Liver (tissue), 9 donors: ENCODE results near the gene THSD4. TPM values are rescaled to one million over a fixed set of nuclear protein-coding genes. Genes with fewer than 3 reads are reported as not detected.

ENCODE experiments used
- DNase-seq: peaks from one replicate; pipeline ENCODE4 v3.0.0-alpha.2; 2017; ENCODE audit warnings: low spot score
- H3K27ac ChIP-seq, 2 donors: one replicate each; pipeline ENCODE4 v1.7.0; 2013; ENCODE audit warnings: inconsistent platforms in 2 of 2, low read length in 2 of 2, control low read depth in 1 of 2, low read depth in 1 of 2, mild to moderate bottlenecking in 1 of 2
- H3K27me3 ChIP-seq, 4 donors: one replicate each; pipeline versions ENCODE4 v1.6.1 to v1.7.0; 2013; ENCODE audit warnings: low read length in 3 of 4, inconsistent platforms in 1 of 4, mild to moderate bottlenecking in 1 of 4, moderate library complexity in 1 of 4; ENCODE audit not compliant: control insufficient read depth in 4 of 4, insufficient read depth in 4 of 4
- H3K36me3 ChIP-seq, 4 donors: one replicate each; pipeline versions ENCODE4 v1.6.1 to v1.7.0; 2013; ENCODE audit warnings: low read length in 3 of 4, mild to moderate bottlenecking in 3 of 4, low read depth in 1 of 4, moderate library complexity in 1 of 4; ENCODE audit not compliant: control insufficient read depth in 4 of 4, insufficient read depth in 3 of 4
- H3K4me1 ChIP-seq, 4 donors: one replicate each; pipeline versions ENCODE4 v1.6.1 to v1.7.0; 2013; ENCODE audit warnings: low read length in 3 of 4, mild to moderate bottlenecking in 3 of 4, moderate library complexity in 1 of 4; ENCODE audit not compliant: control insufficient read depth in 4 of 4, insufficient read depth in 4 of 4
- H3K4me3 ChIP-seq, 3 donors: one replicate each; pipeline versions ENCODE4 v1.6.1 to v1.7.0; 2013; ENCODE audit warnings: low read length in 3 of 3, control low read depth in 1 of 3, low read depth in 1 of 3, mild to moderate bottlenecking in 1 of 3
- H3K9ac ChIP-seq, 2 donors: one replicate each; pipeline ENCODE4 v1.7.0; 2013; ENCODE audit warnings: low read length in 2 of 2, mild to moderate bottlenecking in 2 of 2, moderate library complexity in 2 of 2, control low read depth in 1 of 2, low read depth in 1 of 2
- H3K9me3 ChIP-seq, 4 donors: one replicate each; pipeline versions ENCODE4 v1.6.1 to v1.7.0; 2013; ENCODE audit warnings: low read length in 3 of 4; ENCODE audit not compliant: control insufficient read depth in 4 of 4
- EGR1 ChIP-seq, 2 donors: IDR thresholded peaks; 2 replicates each; pipeline ENCODE4 v1.6.1; 2016 to 2018; ENCODE audit warnings: antibody characterized with exemption in 2 of 2, low read depth in 2 of 2
- FOXA1 ChIP-seq: IDR thresholded peaks from 2 replicates; pipeline ENCODE4 v1.6.1; 2016; ENCODE audit warnings: antibody characterized with exemption
- FOXA2 ChIP-seq: IDR thresholded peaks from 2 replicates; pipeline ENCODE4 v1.6.1; 2016; ENCODE audit warnings: antibody characterized with exemption
- GABPA ChIP-seq, 2 donors: IDR thresholded peaks in 1 of 2; conservative IDR thresholded peaks in 1 of 2; 2 replicates each; pipeline ENCODE4 v1.6.1; 2016; ENCODE audit warnings: antibody characterized with exemption in 2 of 2, mild to moderate bottlenecking in 1 of 2, moderate library complexity in 1 of 2
- HNF4A ChIP-seq, 2 donors: conservative IDR thresholded peaks; 2 replicates each; pipeline ENCODE4 v1.6.1; 2016; ENCODE audit warnings: antibody characterized with exemption in 2 of 2, mild to moderate bottlenecking in 2 of 2
- JUND ChIP-seq, 2 donors: IDR thresholded peaks; 2 replicates each; pipeline ENCODE4 v1.6.1; 2016; ENCODE audit warnings: antibody characterized with exemption in 2 of 2
- NR2F2 ChIP-seq: IDR thresholded peaks from 2 replicates; pipeline ENCODE4 v1.6.1; 2016; ENCODE audit warnings: antibody characterized with exemption
- RAD21 ChIP-seq, 2 donors: IDR thresholded peaks; 2 replicates each; pipeline ENCODE4 v1.6.1; 2016; ENCODE audit warnings: antibody characterized with exemption in 2 of 2, mild to moderate bottlenecking in 2 of 2
- RXRA ChIP-seq, 2 donors: IDR thresholded peaks; 2 replicates each; pipeline ENCODE4 v1.6.1; 2017 to 2018; ENCODE audit warnings: antibody characterized with exemption in 2 of 2, mild to moderate bottlenecking in 1 of 2
- SP1 ChIP-seq: IDR thresholded peaks from 2 replicates; pipeline ENCODE4 v1.6.1; 2018; ENCODE audit warnings: antibody characterized with exemption, mild to moderate bottlenecking
- TAF1 ChIP-seq: conservative IDR thresholded peaks from 2 replicates; pipeline ENCODE4 v1.6.1; 2016; ENCODE audit warnings: antibody characterized with exemption, mild to moderate bottlenecking
- YY1 ChIP-seq: IDR thresholded peaks from 2 replicates; pipeline ENCODE4 v1.6.1; 2016; ENCODE audit warnings: antibody characterized with exemption, mild to moderate bottlenecking
- WGBS: extraction: QIAGEN DNeasy Blood & Tissue Kit; methylation state at CpG from one replicate; pipeline ENCODE4 v1.1.7; 2013; 5-methylcytosine and 5-hydroxymethylcytosine counted together
- polyA plus RNA-seq, 2 donors: library from polyadenylated mRNA; stranded (reverse) in 1 of 2; unstranded in 1 of 2; fragments of 200-250 nt in 1 of 2; fragments of >200 nt in 1 of 2; fragmentation: Nextera tagmentation in 1 of 2; extraction: Ambion mirVana in 1 of 2; gene quantifications; one replicate each; pipeline versions ENCODE4 v1.2.1 to v1.2.3, GENCODE V29; 2013 to 2015
- total RNA-seq, 2 donors: library from RNA; depleted of rRNA; stranded (reverse); fragments of >200 nt; gene quantifications; one replicate each; pipeline ENCODE4 v1.2.3, GENCODE V29; 2014
- TF ChIP-seq, protein P1 (sequence below): IDR thresholded peaks from 2 replicates; pipeline ENCODE4 v1.6.1; 2016; ENCODE audit warnings: antibody characterized with exemption
- TF ChIP-seq, protein P2 (sequence below): IDR thresholded peaks from 2 replicates; pipeline ENCODE4 v1.6.1; 2016; ENCODE audit warnings: antibody characterized with exemption
- TF ChIP-seq, protein P3 (sequence below): IDR thresholded peaks from 2 replicates; pipeline ENCODE4 v1.6.1; 2016; ENCODE audit warnings: antibody characterized with exemption, mild to moderate bottlenecking
- TF ChIP-seq, protein P4 (sequence below): IDR thresholded peaks from 2 replicates; pipeline ENCODE4 v1.6.1; 2016; ENCODE audit warnings: antibody characterized with exemption
- TF ChIP-seq, protein P5 (sequence below): fragments of 150-350 bp; IDR thresholded peaks from 2 replicates; pipeline ENCODE4 v1.5.1; 2017; ENCODE audit warnings: improper control_type of control experiment, low read depth, low read length; ENCODE audit not compliant: missing input control
- donor health status: healthy.
- donor health status: healthy.
- donor health status: healthy.
- donor health status: healthy.
- donor health status: healthy.

Gene THSD4
- total and polyA plus RNA-seq, 4 donors = 0.23 to 11.5 (median 1.9) TPM

DNA sequence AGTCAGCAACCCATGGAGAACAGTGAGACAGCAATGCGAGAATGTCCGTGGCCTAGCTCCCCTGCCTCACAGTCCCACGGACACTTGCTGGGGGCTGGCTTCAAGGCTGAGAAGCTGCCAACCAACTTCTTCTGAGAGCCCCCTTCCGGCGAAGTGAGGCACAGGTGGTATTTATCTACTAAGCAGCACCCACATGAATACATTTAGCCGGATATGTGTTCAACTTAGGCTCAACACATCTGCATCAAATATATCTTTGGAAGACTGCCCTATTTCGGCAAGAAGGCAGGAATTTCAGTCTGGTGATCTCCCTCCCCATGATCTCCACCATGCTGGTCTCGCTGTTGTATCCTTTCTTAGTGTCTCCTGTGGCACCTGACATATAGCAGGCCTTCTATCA lies 354.1 kb downstream of the THSD4 start (continued):
- TF ChIP-seq EGR1 (IDR thresholded peaks at IDR 0.05; ENCODE audit: low read depth in 2 of 2) (no peak), YY1 (no peak), RXRA (IDR thresholded peaks at IDR 0.05) (no peak), TAF1 (no peak), SP1 (no peak), NR2F2 (no peak)
- TF ChIP-seq, protein P1, sequence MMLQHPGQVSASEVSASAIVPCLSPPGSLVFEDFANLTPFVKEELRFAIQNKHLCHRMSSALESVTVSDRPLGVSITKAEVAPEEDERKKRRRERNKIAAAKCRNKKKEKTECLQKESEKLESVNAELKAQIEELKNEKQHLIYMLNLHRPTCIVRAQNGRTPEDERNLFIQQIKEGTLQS = no peak

DNA sequence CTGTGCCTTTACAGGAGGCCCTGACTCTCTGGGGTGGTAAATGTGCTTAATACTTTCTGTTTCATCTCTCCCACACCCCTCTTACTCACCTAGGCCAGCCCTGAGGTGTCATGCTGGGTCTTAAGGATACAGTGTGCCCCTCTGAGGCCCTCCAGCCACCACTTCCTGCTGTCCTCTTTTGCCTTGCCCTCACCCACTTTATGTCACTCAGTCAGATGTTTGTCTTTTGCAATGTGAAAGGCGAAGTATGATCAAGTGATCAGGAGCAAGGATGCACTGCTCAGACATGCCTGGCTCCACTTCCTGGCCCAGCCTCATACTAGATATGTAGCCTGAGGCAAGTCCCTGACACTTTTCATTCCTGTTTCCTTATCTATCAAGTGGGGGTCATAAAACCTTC lies 356.1 kb downstream of the THSD4 start:
- Histone ChIP-seq H3K27ac (no peak overlapping the region), H3K9me3 (no peaks in the 10 kb centered on the region), H3K4me1 (no peaks in the 10 kb centered on the region), H3K4me3 (no peak overlapping the region), H3K36me3 (no peaks in the 10 kb centered on the region), H3K27me3 (no peaks in the 10 kb centered on the region), H3K9ac (no peak overlapping the region)
- DNase-seq = no peak
- WGBS = 92% methylated on average over 1 of the region's 1 CpG
- no peak for TF ChIP-seq JUND (IDR thresholded peaks at IDR 0.05)
- no peak for TF ChIP-seq HNF4A (conservative IDR thresholded peaks at IDR 0.05)
- TF ChIP-seq GABPA (IDR thresholded peaks at IDR 0.05 in 1 of 2, conservative IDR thresholded peaks at IDR 0.05 in 1 of 2) = no peak
- no peak for TF ChIP-seq SP1
- no peak for TF ChIP-seq FOXA2
- no peak for TF ChIP-seq TAF1
- no peak for TF ChIP-seq RAD21 (IDR thresholded peaks at IDR 0.05)
- TF ChIP-seq, protein P2, sequence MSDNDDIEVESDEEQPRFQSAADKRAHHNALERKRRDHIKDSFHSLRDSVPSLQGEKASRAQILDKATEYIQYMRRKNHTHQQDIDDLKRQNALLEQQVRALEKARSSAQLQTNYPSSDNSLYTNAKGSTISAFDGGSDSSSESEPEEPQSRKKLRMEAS = no peak
- TF ChIP-seq, protein P1 = no peak
- TF ChIP-seq EGR1 (IDR thresholded peaks at IDR 0.05; ENCODE audit: low read depth in 2 of 2) = no peak
- TF ChIP-seq YY1 = no peak
- TF ChIP-seq FOXA1 = no peak
- TF ChIP-seq, protein P3, sequence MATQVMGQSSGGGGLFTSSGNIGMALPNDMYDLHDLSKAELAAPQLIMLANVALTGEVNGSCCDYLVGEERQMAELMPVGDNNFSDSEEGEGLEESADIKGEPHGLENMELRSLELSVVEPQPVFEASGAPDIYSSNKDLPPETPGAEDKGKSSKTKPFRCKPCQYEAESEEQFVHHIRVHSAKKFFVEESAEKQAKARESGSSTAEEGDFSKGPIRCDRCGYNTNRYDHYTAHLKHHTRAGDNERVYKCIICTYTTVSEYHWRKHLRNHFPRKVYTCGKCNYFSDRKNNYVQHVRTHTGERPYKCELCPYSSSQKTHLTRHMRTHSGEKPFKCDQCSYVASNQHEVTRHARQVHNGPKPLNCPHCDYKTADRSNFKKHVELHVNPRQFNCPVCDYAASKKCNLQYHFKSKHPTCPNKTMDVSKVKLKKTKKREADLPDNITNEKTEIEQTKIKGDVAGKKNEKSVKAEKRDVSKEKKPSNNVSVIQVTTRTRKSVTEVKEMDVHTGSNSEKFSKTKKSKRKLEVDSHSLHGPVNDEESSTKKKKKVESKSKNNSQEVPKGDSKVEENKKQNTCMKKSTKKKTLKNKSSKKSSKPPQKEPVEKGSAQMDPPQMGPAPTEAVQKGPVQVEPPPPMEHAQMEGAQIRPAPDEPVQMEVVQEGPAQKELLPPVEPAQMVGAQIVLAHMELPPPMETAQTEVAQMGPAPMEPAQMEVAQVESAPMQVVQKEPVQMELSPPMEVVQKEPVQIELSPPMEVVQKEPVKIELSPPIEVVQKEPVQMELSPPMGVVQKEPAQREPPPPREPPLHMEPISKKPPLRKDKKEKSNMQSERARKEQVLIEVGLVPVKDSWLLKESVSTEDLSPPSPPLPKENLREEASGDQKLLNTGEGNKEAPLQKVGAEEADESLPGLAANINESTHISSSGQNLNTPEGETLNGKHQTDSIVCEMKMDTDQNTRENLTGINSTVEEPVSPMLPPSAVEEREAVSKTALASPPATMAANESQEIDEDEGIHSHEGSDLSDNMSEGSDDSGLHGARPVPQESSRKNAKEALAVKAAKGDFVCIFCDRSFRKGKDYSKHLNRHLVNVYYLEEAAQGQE = no peak
- TF ChIP-seq, protein P4, sequence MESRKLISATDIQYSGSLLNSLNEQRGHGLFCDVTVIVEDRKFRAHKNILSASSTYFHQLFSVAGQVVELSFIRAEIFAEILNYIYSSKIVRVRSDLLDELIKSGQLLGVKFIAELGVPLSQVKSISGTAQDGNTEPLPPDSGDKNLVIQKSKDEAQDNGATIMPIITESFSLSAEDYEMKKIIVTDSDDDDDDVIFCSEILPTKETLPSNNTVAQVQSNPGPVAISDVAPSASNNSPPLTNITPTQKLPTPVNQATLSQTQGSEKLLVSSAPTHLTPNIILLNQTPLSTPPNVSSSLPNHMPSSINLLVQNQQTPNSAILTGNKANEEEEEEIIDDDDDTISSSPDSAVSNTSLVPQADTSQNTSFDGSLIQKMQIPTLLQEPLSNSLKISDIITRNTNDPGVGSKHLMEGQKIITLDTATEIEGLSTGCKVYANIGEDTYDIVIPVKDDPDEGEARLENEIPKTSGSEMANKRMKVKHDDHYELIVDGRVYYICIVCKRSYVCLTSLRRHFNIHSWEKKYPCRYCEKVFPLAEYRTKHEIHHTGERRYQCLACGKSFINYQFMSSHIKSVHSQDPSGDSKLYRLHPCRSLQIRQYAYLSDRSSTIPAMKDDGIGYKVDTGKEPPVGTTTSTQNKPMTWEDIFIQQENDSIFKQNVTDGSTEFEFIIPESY = no peak
- TF ChIP-seq, protein P5, sequence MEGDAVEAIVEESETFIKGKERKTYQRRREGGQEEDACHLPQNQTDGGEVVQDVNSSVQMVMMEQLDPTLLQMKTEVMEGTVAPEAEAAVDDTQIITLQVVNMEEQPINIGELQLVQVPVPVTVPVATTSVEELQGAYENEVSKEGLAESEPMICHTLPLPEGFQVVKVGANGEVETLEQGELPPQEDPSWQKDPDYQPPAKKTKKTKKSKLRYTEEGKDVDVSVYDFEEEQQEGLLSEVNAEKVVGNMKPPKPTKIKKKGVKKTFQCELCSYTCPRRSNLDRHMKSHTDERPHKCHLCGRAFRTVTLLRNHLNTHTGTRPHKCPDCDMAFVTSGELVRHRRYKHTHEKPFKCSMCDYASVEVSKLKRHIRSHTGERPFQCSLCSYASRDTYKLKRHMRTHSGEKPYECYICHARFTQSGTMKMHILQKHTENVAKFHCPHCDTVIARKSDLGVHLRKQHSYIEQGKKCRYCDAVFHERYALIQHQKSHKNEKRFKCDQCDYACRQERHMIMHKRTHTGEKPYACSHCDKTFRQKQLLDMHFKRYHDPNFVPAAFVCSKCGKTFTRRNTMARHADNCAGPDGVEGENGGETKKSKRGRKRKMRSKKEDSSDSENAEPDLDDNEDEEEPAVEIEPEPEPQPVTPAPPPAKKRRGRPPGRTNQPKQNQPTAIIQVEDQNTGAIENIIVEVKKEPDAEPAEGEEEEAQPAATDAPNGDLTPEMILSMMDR = no peak
